HFFc6 (cell line): ENCODE data around the gene ADGRF5. TPM values are rescaled to one million over a fixed set of nuclear protein-coding genes. Genes with fewer than 3 reads are reported as not detected.

Experiments
- DNase-seq: peaks from one replicate; pipeline ENCODE4 v3.0.0-alpha.2; 2018
- H3K27ac Mint-ChIP-seq: 2 replicates; pipeline ENCODE4 v1.8.0; 2020; ENCODE audit warnings: mild to moderate bottlenecking, mixed read lengths
- H3K27me3 Mint-ChIP-seq: 2 replicates; pipeline ENCODE4 v1.8.0; 2021; ENCODE audit warnings: mild to moderate bottlenecking, moderate library complexity, mixed read lengths; ENCODE audit not compliant: insufficient read depth
- H3K36me3 Mint-ChIP-seq: 2 replicates; pipeline ENCODE4 v1.8.0; 2021; ENCODE audit warnings: low read depth, mixed read lengths
- H3K4me1 Mint-ChIP-seq: 2 replicates; pipeline ENCODE4 v1.8.0; 2020; ENCODE audit warnings: low read depth, mixed read lengths
- H3K4me3 Mint-ChIP-seq: 2 replicates; pipeline ENCODE4 v1.8.0; 2020; ENCODE audit warnings: mild to moderate bottlenecking, moderate library complexity, mixed read lengths
- H3K9me3 Mint-ChIP-seq: 2 replicates; pipeline ENCODE4 v1.8.0; 2020; ENCODE audit warnings: mild to moderate bottlenecking, mixed read lengths
- total RNA-seq, 6 experiments: library from RNA; stranded (reverse); fragmentation: NEBNext Ultra II Directional; extraction: Animal tissue kit (Norgen Biotek cat#: 25700); gene quantifications; 2 replicates in 1 of 6; 3 replicates in 5 of 6; pipeline ENCODE4 v1.2.3, GENCODE V29; 2021
- TF ChIP-seq, protein P1 (sequence below): fragments of 200-600 bp; sonication (generic); IDR thresholded peaks from 2 replicates; pipeline ENCODE4 v1.5.0; 2021; ENCODE audit warnings: antibody characterized with exemption, mild to moderate bottlenecking

The ADGRF5 gene
- total RNA-seq, 6 experiments from 2014 or later, result 0.06 to 0.26 (median 0.20) TPM; not detected in 2

DNA sequence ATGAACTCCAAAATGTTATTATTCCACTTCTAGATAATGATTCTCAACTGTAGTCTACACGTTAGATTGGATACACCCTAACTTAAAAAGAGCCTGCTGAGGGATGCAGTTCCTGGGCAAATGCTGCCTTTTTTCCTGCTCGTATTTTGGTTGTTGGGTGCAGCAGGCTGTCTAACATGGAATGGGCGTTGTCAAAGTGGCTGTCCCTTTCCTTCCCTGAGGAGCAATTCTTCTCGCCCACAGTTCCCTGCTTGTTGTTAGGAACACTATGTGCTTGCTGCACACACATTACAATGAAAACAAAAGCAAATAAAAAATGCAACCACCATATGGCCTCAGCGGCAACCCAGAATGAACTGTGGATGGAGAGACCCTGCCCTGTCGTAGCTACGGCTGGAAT lies 1.7 kb upstream of the ADGRF5 start:
- H3K27ac Mint-ChIP-seq, result no peak overlapping the region
- H3K9me3 Mint-ChIP-seq, result no peaks in the 10 kb centered on the region; the same call in 1 of the 2 replicates
- peaks cover 14% of the 10 kb centered on the region for H3K27me3 Mint-ChIP-seq
- no peaks in the 10 kb centered on the region for H3K36me3 Mint-ChIP-seq
- H3K4me3 Mint-ChIP-seq, result no peak overlapping the region
- TF ChIP-seq, protein P1, sequence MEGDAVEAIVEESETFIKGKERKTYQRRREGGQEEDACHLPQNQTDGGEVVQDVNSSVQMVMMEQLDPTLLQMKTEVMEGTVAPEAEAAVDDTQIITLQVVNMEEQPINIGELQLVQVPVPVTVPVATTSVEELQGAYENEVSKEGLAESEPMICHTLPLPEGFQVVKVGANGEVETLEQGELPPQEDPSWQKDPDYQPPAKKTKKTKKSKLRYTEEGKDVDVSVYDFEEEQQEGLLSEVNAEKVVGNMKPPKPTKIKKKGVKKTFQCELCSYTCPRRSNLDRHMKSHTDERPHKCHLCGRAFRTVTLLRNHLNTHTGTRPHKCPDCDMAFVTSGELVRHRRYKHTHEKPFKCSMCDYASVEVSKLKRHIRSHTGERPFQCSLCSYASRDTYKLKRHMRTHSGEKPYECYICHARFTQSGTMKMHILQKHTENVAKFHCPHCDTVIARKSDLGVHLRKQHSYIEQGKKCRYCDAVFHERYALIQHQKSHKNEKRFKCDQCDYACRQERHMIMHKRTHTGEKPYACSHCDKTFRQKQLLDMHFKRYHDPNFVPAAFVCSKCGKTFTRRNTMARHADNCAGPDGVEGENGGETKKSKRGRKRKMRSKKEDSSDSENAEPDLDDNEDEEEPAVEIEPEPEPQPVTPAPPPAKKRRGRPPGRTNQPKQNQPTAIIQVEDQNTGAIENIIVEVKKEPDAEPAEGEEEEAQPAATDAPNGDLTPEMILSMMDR, result no peak
- no peak for DNase-seq
- H3K4me1 Mint-ChIP-seq, result peaks cover 15% of the 10 kb centered on the region; the same call in 1 of the 2 replicates

DNA sequence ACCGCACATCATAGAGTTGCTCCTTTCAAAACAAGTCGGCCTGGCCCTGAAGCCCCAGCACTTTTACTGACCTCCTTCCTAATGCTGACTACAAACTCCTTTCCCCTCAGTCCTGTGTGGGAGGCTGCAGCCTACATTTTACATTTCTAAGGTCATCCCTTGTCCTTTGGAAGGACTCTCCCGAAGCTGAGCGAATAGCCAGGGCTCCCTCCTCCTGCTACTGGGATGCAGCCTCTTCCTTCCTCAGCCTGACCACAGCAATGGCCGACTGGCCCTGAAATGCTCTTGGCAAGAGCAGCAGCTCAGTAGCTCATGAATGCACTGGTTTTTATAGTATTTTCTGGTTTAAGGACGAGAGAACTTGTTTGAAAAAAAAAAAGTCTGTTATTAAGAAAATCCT lies 679 bp downstream of the ADGRF5 start:
- no peak for DNase-seq
- Mint-ChIP-seq H3K27me3 (peaks cover 13% of the 10 kb centered on the region), H3K4me3 (no peak overlapping the region), H3K27ac (no peak overlapping the region), H3K4me1 (peaks cover 4% of the 10 kb centered on the region; the same call in 1 of the 2 replicates), H3K36me3 (no peaks in the 10 kb centered on the region), H3K9me3 (no peaks in the 10 kb centered on the region; the same call in 1 of the 2 replicates)
- TF ChIP-seq, protein P1, result no peak

DNA sequence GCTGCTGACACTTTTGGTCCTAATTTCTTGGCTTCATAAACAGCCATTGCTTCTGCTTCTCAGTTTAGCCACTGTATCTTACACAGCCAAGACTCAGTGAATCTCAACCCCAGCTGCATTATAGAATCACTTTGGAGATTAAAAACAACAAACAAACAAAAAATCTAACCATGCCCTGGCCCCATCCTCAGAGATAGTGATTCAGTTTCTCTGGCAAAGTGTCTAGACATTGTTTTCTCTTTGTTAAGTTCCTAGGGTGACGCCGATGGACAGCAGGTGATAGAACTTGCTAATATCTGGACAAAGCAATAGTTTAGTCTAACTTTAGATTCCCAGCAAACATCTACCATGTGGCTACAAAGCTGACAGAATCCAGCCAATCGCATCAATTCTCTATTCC lies 2.9 kb downstream of the ADGRF5 start:
- DNase-seq, result no peak
- Mint-ChIP-seq H3K4me1 (no peaks in the 10 kb centered on the region), H3K27ac (no peak overlapping the region), H3K36me3 (no peaks in the 10 kb centered on the region), H3K9me3 (no peaks in the 10 kb centered on the region; the same call in 1 of the 2 replicates), H3K27me3 (peaks cover 12% of the 10 kb centered on the region), H3K4me3 (no peak overlapping the region)
- TF ChIP-seq, protein P1, result no peak

DNA sequence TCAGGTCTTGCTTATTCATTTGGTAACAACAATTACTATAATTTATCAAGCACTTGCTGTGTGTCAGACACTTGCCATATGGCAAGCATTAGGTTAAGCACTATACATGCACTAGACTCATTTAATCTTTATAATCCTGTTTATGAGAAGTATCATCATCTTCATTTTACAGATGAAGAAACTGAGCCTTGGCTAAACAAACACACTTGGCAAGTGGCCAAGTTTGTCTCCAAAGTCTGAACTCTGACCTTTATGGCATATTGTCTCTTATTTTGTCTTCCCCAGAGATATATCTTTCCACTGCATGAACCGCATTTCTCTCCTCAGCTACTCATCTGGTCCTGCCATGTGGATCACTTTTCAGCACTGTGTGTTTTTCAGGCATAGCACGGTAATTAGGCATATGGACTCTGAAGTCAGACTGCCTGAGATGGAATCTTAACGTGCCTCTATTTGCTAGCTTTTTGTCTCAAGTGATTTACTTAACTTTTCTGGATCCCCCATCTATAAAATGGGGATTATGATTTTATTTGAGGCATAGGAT lies 4.7 kb downstream of the ADGRF5 start:
- no peak overlapping the region for H3K4me3 Mint-ChIP-seq
- H3K4me1 Mint-ChIP-seq, result no peaks in the 10 kb centered on the region
- H3K27me3 Mint-ChIP-seq, result peaks cover 11% of the 10 kb centered on the region; the same call in 1 of the 2 replicates
- no peaks in the 10 kb centered on the region; the same call in 1 of the 2 replicates for H3K9me3 Mint-ChIP-seq
- DNase-seq, result no peak
- no peak overlapping the region for H3K27ac Mint-ChIP-seq
- TF ChIP-seq, protein P1, result no peak
- H3K36me3 Mint-ChIP-seq, result no peaks in the 10 kb centered on the region

DNA sequence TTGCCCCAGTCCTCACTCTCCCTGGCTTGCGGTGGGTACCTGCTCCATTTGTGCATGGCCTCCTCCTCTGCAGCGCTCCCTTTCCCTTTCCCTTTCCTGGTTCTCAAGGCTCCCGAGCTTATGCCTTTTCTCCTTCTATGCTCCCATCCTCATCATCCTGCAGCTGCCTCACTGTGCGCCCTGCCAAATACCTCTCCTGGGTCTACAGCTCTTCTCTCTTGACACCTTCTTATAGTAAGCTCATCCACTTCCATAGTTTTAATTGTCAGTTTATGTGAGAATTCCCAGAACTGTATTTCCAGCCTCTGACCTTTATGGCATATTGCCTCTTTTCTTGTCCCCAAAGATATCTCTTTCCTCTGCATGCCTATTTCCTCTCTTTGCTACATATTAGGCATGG lies 5.9 kb downstream of the ADGRF5 start:
- Mint-ChIP-seq H3K4me3 (no peak overlapping the region), H3K27me3 (peaks cover 4% of the 10 kb centered on the region; the same call in 1 of the 2 replicates), H3K27ac (no peak overlapping the region), H3K4me1 (no peaks in the 10 kb centered on the region), H3K36me3 (no peaks in the 10 kb centered on the region), H3K9me3 (no peaks in the 10 kb centered on the region; the same call in 1 of the 2 replicates)
- TF ChIP-seq, protein P1, result no peak
- DNase-seq, result no peak
